ENCODE results near the gene OBP2A. TPM values are rescaled to one million over a fixed set of nuclear protein-coding genes. Genes with fewer than 3 reads are reported as not detected.

The OBP2A gene
- total RNA-seq, 4 donors from 2014 or later, result not detected

DNA sequence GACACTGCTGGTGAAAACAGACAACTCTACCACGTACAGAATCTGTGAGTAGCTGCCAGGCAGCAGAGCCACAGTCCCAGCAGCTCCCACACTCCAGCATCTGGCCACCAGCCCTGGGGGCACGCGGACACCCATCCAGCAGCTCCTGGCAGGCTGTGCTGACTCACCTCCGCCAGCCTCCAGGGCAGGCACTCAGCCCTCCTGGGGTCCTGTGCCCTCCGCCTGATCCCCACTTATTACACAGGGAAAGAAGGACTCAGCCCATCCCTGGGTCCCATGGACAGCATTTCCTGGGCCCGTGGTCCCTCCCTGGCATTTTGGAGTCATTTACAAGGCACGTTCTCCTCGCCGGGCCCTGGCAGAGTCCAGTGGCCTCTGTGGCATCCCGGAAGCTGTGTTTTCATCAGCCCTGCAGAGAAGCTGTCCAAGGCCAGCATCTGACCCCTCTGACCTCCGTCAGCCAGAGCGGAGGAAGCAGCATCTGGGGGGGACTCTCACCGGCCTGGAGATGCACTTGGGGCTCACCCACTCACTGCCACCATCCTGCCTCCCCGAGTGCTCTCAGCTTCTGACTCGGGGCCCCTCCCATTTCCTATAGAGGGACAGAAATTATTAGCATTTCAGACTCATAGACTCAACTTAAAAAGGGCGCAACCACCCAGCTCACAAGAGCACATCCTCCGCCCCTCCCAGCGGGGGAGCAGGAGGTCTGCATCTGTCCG lies 37.2 kb downstream of the OBP2A start:
- DNase-seq (ENCODE audit: low spot score in 2 of 2), result no peak
- H3K4me3 ChIP-seq, result no peak overlapping the region
- whole genome bisulfite sequencing, 2 donors, result 67 to 68% methylated on average over 16 of the region's 19 CpGs
- no peaks in the 10 kb centered on the region for H3K9me3 ChIP-seq
- TF ChIP-seq EP300 (IDR thresholded peaks at IDR 0.05), result no peak
- TF ChIP-seq POLR2A (IDR thresholded peaks at IDR 0.05), result no peak
- TF ChIP-seq CTCF (IDR thresholded peaks at IDR 0.05), result no peak
- no peak overlapping the region for H3K27ac ChIP-seq
- no peaks in the 10 kb centered on the region for H3K4me1 ChIP-seq
- no peaks in the 10 kb centered on the region for H3K27me3 ChIP-seq
- H3K36me3 ChIP-seq, result no peaks in the 10 kb centered on the region

GRCh38 chr9:135583688-135584011 lies 37.7 kb downstream of the OBP2A start:
- no peak overlapping the region for H3K4me3 ChIP-seq
- no peaks in the 10 kb centered on the region for H3K9me3 ChIP-seq
- H3K4me1 ChIP-seq, result no peaks in the 10 kb centered on the region
- H3K36me3 ChIP-seq, result no peaks in the 10 kb centered on the region
- no peak for TF ChIP-seq POLR2A (IDR thresholded peaks at IDR 0.05)
- TF ChIP-seq CTCF (IDR thresholded peaks at IDR 0.05), result no peak
- TF ChIP-seq EP300 (IDR thresholded peaks at IDR 0.05), result no peak
- H3K27ac ChIP-seq, result no peak overlapping the region
- no peaks in the 10 kb centered on the region for H3K27me3 ChIP-seq
- WGBS, 2 donors, result 84 to 87% methylated on average over 16 of the region's 16 CpGs
- DNase-seq (ENCODE audit: low spot score in 2 of 2), result no peak

DNA sequence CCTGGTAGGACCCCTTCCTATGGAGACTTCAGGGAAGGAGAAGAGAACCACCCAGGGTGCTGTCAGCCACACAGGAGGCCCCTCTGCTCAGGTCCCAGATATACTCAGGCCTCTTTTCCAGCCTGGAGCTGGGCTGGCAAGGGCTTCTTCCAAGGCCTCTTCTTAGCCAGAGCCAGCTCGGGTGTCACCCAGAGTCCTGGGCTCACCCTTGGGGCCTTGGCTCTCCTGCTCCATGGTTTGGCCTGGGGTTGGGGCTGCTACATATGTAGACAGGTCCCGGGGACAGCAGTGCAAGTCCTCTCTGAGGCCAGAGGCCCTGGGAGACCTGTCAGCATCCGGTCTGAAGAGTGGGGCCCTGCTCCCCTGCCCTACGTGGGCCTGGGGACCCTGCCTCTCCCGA lies 38.4 kb downstream of the OBP2A start:
- WGBS, 2 donors, result 62 to 83% methylated on average over 4 to 5 of the region's 5 CpGs
- Histone ChIP-seq H3K9me3 (no peaks in the 10 kb centered on the region), H3K27me3 (no peaks in the 10 kb centered on the region), H3K4me3 (no peak overlapping the region), H3K4me1 (no peaks in the 10 kb centered on the region), H3K27ac (no peak overlapping the region), H3K36me3 (no peaks in the 10 kb centered on the region)
- no peak for DNase-seq (ENCODE audit: low spot score in 2 of 2)
- no peak for TF ChIP-seq POLR2A (IDR thresholded peaks at IDR 0.05)
- TF ChIP-seq CTCF (IDR thresholded peaks at IDR 0.05), result no peak
- TF ChIP-seq EP300 (IDR thresholded peaks at IDR 0.05), result no peak

DNA sequence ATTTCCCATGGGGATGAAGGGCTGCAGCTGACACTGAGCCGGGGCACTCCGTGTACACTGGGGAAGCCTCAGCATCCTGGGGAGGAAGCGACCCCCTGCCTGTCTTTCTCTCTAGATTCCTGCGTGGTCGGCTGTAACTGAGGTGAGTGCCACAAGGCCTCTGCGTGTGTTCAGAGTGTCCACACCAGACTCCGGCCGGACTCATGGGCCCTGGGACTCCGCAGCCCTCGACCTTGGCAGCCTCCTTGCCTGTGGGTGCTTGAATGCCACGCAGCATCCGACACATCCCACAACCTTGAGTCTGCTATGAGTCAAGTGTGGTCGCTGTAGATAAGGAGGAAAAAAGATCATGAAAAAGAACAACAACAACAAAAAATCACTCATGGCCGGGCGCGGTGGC lies 39.0 kb downstream of the OBP2A start:
- 67 to 69% methylated on average over 16 of the region's 16 CpGs for WGBS, 2 donors
- Histone ChIP-seq H3K36me3 (no peaks in the 10 kb centered on the region), H3K4me1 (no peaks in the 10 kb centered on the region), H3K27me3 (no peaks in the 10 kb centered on the region), H3K9me3 (no peaks in the 10 kb centered on the region), H3K27ac (no peak overlapping the region), H3K4me3 (no peak overlapping the region)
- no peak for DNase-seq (ENCODE audit: low spot score in 2 of 2)
- no peak for TF ChIP-seq CTCF (IDR thresholded peaks at IDR 0.05)
- TF ChIP-seq POLR2A (IDR thresholded peaks at IDR 0.05), result no peak
- TF ChIP-seq EP300 (IDR thresholded peaks at IDR 0.05), result no peak

DNA sequence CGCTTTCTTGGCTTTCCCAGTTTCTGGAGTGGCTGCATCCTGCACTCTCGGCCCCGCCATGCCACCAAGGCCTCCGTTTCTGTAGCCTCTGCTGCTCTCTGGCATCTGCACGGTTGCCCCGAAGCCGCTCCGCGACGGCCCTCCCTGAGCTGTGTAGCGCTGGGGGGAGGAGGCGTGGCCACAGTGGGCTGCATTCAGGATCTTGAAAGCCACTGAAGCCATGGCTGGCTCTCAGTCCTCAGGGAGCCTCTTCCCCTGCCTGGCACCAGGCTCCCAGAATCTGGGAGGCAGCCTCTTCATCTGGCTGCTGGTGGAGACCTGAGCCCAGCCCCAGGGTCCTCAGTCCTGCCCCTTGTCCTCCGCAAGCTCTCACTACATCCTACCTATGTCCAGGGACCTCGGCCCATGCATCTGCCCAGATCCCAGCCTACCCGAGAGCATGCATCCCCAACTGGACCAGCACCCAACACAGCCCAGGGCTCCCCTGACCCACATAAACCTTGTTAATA lies 40.7 kb downstream of the OBP2A start:
- no peaks in the 10 kb centered on the region for H3K27me3 ChIP-seq
- TF ChIP-seq EP300 (IDR thresholded peaks at IDR 0.05) (no peak), CTCF (IDR thresholded peaks at IDR 0.05) (no peak), POLR2A (IDR thresholded peaks at IDR 0.05) (no peak)
- no peaks in the 10 kb centered on the region for H3K36me3 ChIP-seq
- DNase-seq (ENCODE audit: low spot score in 2 of 2), result no peak
- WGBS, 2 donors, result 47 to 54% methylated on average over 7 to 15 of the region's 15 CpGs
- H3K4me1 ChIP-seq, result no peaks in the 10 kb centered on the region
- no peak overlapping the region for H3K4me3 ChIP-seq
- H3K27ac ChIP-seq, result no peak overlapping the region
- H3K9me3 ChIP-seq, result no peaks in the 10 kb centered on the region

Data from tibial nerve (tissue), 4 donors.